AG09309 (cell line): ENCODE measurements around the gene CAPRIN1.

ENCODE experiments used
- DNase-seq: peaks from one replicate; pipeline ENCODE4 v3.0.0-alpha.2; 2010; ENCODE audit warnings: low read depth
- H3K4me3 ChIP-seq: 2 replicates; pipeline ENCODE4 v1.5.1; 2011; ENCODE audit warnings: mild to moderate bottlenecking, low read depth, low read length, moderate library complexity; ENCODE audit not compliant: control insufficient read depth
- CTCF ChIP-seq: IDR thresholded peaks from 2 replicates; pipeline ENCODE4 v1.5.1; 2011; ENCODE audit warnings: mild to moderate bottlenecking, low read depth, low read length, inconsistent platforms; ENCODE audit not compliant: insufficient read depth, control insufficient read depth; ENCODE audit errors: missing control alignments

CAPRIN1 gene

GRCh38 chr11:34051349-34052035, at the start of gene CAPRIN1:
CAPRIN1 (plus strand) TSS chr11:34051731; CDS start chr11:34052421, 690 bp downstream.
- TF ChIP-seq CTCF, result no peak

GRCh38 chr11:34002420-34002819, 49.1 kb upstream of the CAPRIN1 start:
- DNase-seq, result no peak
- TF ChIP-seq CTCF, result no peak
- H3K4me3 ChIP-seq, result no peak overlapping the region

More at GRCh38 chr11:34051349-34052035, at the start of gene CAPRIN1:
- no peak for DNase-seq
- peak within 1 kb of the TSS; percentile 96 for H3K4me3 ChIP-seq

- no peak for DNase-seq
- TF ChIP-seq CTCF, result no peak
- no peak overlapping the region for H3K4me3 ChIP-seq
Observed at GRCh38 chr11:34004236-34004635, 47.3 kb upstream of the CAPRIN1 start.

- no peak overlapping the region for H3K4me3 ChIP-seq
- DNase-seq, result no peak
- TF ChIP-seq CTCF, result no peak
Observed at GRCh38 chr11:34006876-34007275, 44.7 kb upstream of the CAPRIN1 start.

GRCh38 chr11:34012734-34013133, 38.8 kb upstream of the CAPRIN1 start:
- no peak for TF ChIP-seq CTCF
- DNase-seq, result no peak
- no peak overlapping the region for H3K4me3 ChIP-seq

GRCh38 chr11:34013898-34014571, 37.5 kb upstream of the CAPRIN1 start:
- no peak for DNase-seq
- no peak for TF ChIP-seq CTCF
- no peak overlapping the region for H3K4me3 ChIP-seq
